ENCODE results near the gene OTUD4. TPM values are rescaled to one million over a fixed set of nuclear protein-coding genes. Genes with fewer than 3 reads are reported as not detected.
"Not testable (repeated sequence)": the region's sequence is repeated elsewhere in the genome, so short reads cannot be mapped to it uniquely, and the experiment has no call there.

Gene OTUD4
- total RNA-seq, 2 experiments from 2014 or later: 52.6 to 57.1 TPM

GRCh38 chr4:145200366-145200765 is 20.0 kb upstream of the OTUD4 start:
- ATAC-seq (no peak), DNase-seq (no peak)
- H3K9me3 Mint-ChIP-seq (ENCODE audit: low read depth): no peaks in the 10 kb centered on the region
- ChIA-PET POLR2A (no interaction called here), CTCF (interaction anchor here (1.4 kb wide), 1 partner anchor 34 kb away, joined by 3 read pairs; no protein-coding TSS in a partner anchor)
- no peak overlapping the region for H3K4me3 Mint-ChIP-seq
- peaks cover 7% of the 10 kb centered on the region for H3K27me3 Mint-ChIP-seq
- intact Hi-C loops (cut with DNase I, micrococcal nuclease): no loop called here
- no peak overlapping the region for H3K27ac Mint-ChIP-seq
- H3K4me1 Mint-ChIP-seq: no peaks in the 10 kb centered on the region
- no peaks in the 10 kb centered on the region for H3K36me3 Mint-ChIP-seq (ENCODE audit: low read depth)

GRCh38 chr4:145199051-145199716 is 18.8 kb upstream of the OTUD4 start:
- peaks cover 8% of the 10 kb centered on the region for H3K27me3 Mint-ChIP-seq
- no peak overlapping the region for H3K4me3 Mint-ChIP-seq
- no peak for DNase-seq
- H3K36me3 Mint-ChIP-seq (ENCODE audit: low read depth): no peaks in the 10 kb centered on the region
- H3K27ac Mint-ChIP-seq: no peak overlapping the region
- no peak for ATAC-seq
- H3K9me3 Mint-ChIP-seq (ENCODE audit: low read depth): no peaks in the 10 kb centered on the region
- ChIA-PET POLR2A (interaction anchor here (0.7 kb wide), 1 partner anchor 415 kb away, joined by 4 read pairs; no protein-coding TSS in a partner anchor), CTCF (interaction anchor here (1.4 kb wide), 1 partner anchor 35 kb away, joined by 3 read pairs; no protein-coding TSS in a partner anchor)
- H3K4me1 Mint-ChIP-seq: no peaks in the 10 kb centered on the region
- intact Hi-C loops (cut with DNase I, micrococcal nuclease): no loop called here

- ChIA-PET CTCF (interaction anchor here (0.7 to 0.9 kb wide), 2 partner anchors 13 to 316 kb away, joined by 3 read pairs; no protein-coding TSS in a partner anchor), POLR2A (no interaction called here)
- no peaks in the 10 kb centered on the region for H3K36me3 Mint-ChIP-seq (ENCODE audit: low read depth)
- peaks cover 9% of the 10 kb centered on the region for H3K27me3 Mint-ChIP-seq
- DNase-seq (no peak), ATAC-seq (no peak)
- H3K9me3 Mint-ChIP-seq (ENCODE audit: low read depth): no peaks in the 10 kb centered on the region
- H3K27ac Mint-ChIP-seq: no peak overlapping the region
- H3K4me3 Mint-ChIP-seq: no peak overlapping the region
- H3K4me1 Mint-ChIP-seq: no peaks in the 10 kb centered on the region
- intact Hi-C loops (cut with DNase I, micrococcal nuclease): no loop called here
Measured at GRCh38 chr4:145196747-145197146, 16.4 kb upstream of the OTUD4 start.

GRCh38 chr4:145195167-145195952 is 15.0 kb upstream of the OTUD4 start:
- ATAC-seq (no peak), DNase-seq (no peak)
- Mint-ChIP-seq H3K27ac (no peak overlapping the region), H3K36me3 (ENCODE audit: low read depth) (no peaks in the 10 kb centered on the region), H3K4me1 (no peaks in the 10 kb centered on the region), H3K4me3 (no peak overlapping the region), H3K9me3 (ENCODE audit: low read depth) (no peaks in the 10 kb centered on the region), H3K27me3 (peaks cover 7% of the 10 kb centered on the region)
- POLR2A ChIA-PET: no interaction called here
- intact Hi-C loops (cut with DNase I, micrococcal nuclease): no loop called here
- CTCF ChIA-PET: no interaction called here

- Mint-ChIP-seq H3K36me3 (ENCODE audit: low read depth) (no peaks in the 10 kb centered on the region), H3K9me3 (ENCODE audit: low read depth) (no peaks in the 10 kb centered on the region), H3K4me1 (no peaks in the 10 kb centered on the region), H3K27ac (no peak overlapping the region), H3K27me3 (peaks cover 2% of the 10 kb centered on the region), H3K4me3 (no peak overlapping the region)
- DNase-seq (no peak), ATAC-seq (no peak)
- ChIA-PET POLR2A (no interaction called here), CTCF (no interaction called here)
- intact Hi-C loops (cut with DNase I, micrococcal nuclease): loop anchor here in 1 of 2 experiments (10.0 kb wide), 1 partner anchor 1265 kb away; no protein-coding TSS in a partner anchor
Measured at GRCh38 chr4:145189981-145190380, 9.6 kb upstream of the OTUD4 start.

GRCh38 chr4:145186729-145187128 is 6.3 kb upstream of the OTUD4 start:
- Mint-ChIP-seq H3K4me1 (peaks cover 6% of the 10 kb centered on the region), H3K36me3 (ENCODE audit: low read depth) (no peaks in the 10 kb centered on the region), H3K4me3 (no peak overlapping the region), H3K27me3 (no peaks in the 10 kb centered on the region), H3K9me3 (ENCODE audit: low read depth) (no peaks in the 10 kb centered on the region), H3K27ac (no peak overlapping the region)
- DNase-seq (no peak), ATAC-seq (no peak)
- CTCF ChIA-PET: interaction anchor here (1.2 kb wide), 1 partner anchor 125 kb away, joined by 5 read pairs; no protein-coding TSS in a partner anchor
- POLR2A ChIA-PET: interaction anchor here (0.9 kb wide), 1 partner anchor 10 kb away, joined by 4 read pairs; no protein-coding TSS in a partner anchor
- intact Hi-C loops (cut with DNase I, micrococcal nuclease): loop anchor here in 1 of 2 experiments (10.0 kb wide), 1 partner anchor 1268 kb away; no protein-coding TSS in a partner anchor

- ATAC-seq: no peak
- no peaks in the 10 kb centered on the region for H3K9me3 Mint-ChIP-seq (ENCODE audit: low read depth)
- ChIA-PET POLR2A (no interaction called here), CTCF (interaction anchor here (0.7 to 1.8 kb wide), 3 partner anchors 13 to 29 kb away, joined by 3 to 4 read pairs (median 3); no protein-coding TSS in a partner anchor)
- H3K36me3 Mint-ChIP-seq (ENCODE audit: low read depth): peaks cover 7% of the 10 kb centered on the region
- no peaks in the 10 kb centered on the region for H3K27me3 Mint-ChIP-seq
- no peak overlapping the region for H3K27ac Mint-ChIP-seq
- intact Hi-C loops (cut with DNase I, micrococcal nuclease): loop anchor here (5.0 to 10.0 kb wide), 2 partner anchors 754 to 1271 kb away; partner anchors contain the start of gene ZNF827 (in 1 of the 2)
- DNase-seq: no peak
- peaks cover 16% of the 10 kb centered on the region for H3K4me1 Mint-ChIP-seq
- H3K4me3 Mint-ChIP-seq: no peak overlapping the region
Measured at GRCh38 chr4:145183581-145183980, 3.2 kb upstream of the OTUD4 start.

GRCh38 chr4:145183023-145183422 is 2.6 kb upstream of the OTUD4 start:
- CTCF ChIA-PET: interaction anchor here (0.7 to 1.9 kb wide), 3 partner anchors 15 to 427 kb away, joined by 3 to 5 read pairs (median 4); no protein-coding TSS in a partner anchor
- intact Hi-C loops (cut with DNase I, micrococcal nuclease): loop anchor here (5.0 to 10.0 kb wide), 2 partner anchors 754 to 1272 kb away; partner anchors contain the start of gene ZNF827 (in 1 of the 2)
- Mint-ChIP-seq H3K9me3 (ENCODE audit: low read depth) (no peaks in the 10 kb centered on the region), H3K36me3 (ENCODE audit: low read depth) (peaks cover 12% of the 10 kb centered on the region), H3K27ac (no peak overlapping the region), H3K4me3 (no peak overlapping the region), H3K4me1 (peaks cover 16% of the 10 kb centered on the region), H3K27me3 (no peaks in the 10 kb centered on the region)
- ATAC-seq (no peak), DNase-seq (no peak)
- POLR2A ChIA-PET: no interaction called here

- Mint-ChIP-seq H3K4me3 (peak overlapping the region; percentile 45), H3K4me1 (peaks cover 18% of the 10 kb centered on the region), H3K9me3 (ENCODE audit: low read depth) (no peaks in the 10 kb centered on the region), H3K36me3 (ENCODE audit: low read depth) (peaks cover 19% of the 10 kb centered on the region), H3K27ac (peak overlapping the region; percentile 58), H3K27me3 (no peaks in the 10 kb centered on the region)
- intact Hi-C loops (cut with DNase I, micrococcal nuclease): loop anchor here (5.0 to 10.0 kb wide), 2 partner anchors 755 to 1273 kb away; partner anchors contain the start of gene ZNF827 (in 1 of the 2)
- ATAC-seq (no peak), DNase-seq (no peak)
- ChIA-PET CTCF (interaction anchor here (0.6 to 1.9 kb wide), 5 partner anchors 17 to 428 kb away, joined by 3 to 5 read pairs (median 3); no protein-coding TSS in a partner anchor), POLR2A (interaction anchor here (0.6 to 0.7 kb wide), 2 partner anchors 299 to 552 kb away, joined by 5 to 8 read pairs; partner anchors contain the start of gene SMAD1)
Measured at GRCh38 chr4:145182222-145182621, 1.8 kb upstream of the OTUD4 start.

GRCh38 chr4:145181091-145181501 is 707 bp upstream of the OTUD4 start:
- intact Hi-C loops (cut with DNase I, micrococcal nuclease): loop anchor here (2.0 to 10.0 kb wide), 3 partner anchors 302 to 1274 kb away; partner anchors contain the start of gene ZNF827 (in 1 of the 2)
- DNase-seq (no peak), ATAC-seq (no peak)
- ChIA-PET POLR2A (interaction anchor here (0.6 to 0.7 kb wide), 2 partner anchors 75 to 83 kb away, joined by 3 to 4 read pairs; partner anchors contain the start of gene ABCE1), CTCF (interaction anchor here (0.5 kb wide), 1 partner anchor 109 kb away, joined by 4 read pairs; no protein-coding TSS in a partner anchor)
- peak overlapping the region; percentile 91 for H3K4me3 Mint-ChIP-seq
- peaks cover 23% of the 10 kb centered on the region for H3K4me1 Mint-ChIP-seq
- H3K27ac Mint-ChIP-seq: peak overlapping the region; percentile 89
- no peaks in the 10 kb centered on the region for H3K9me3 Mint-ChIP-seq (ENCODE audit: low read depth)
- H3K36me3 Mint-ChIP-seq (ENCODE audit: low read depth): peaks cover 21% of the 10 kb centered on the region
- no peaks in the 10 kb centered on the region for H3K27me3 Mint-ChIP-seq

GRCh38 chr4:145179861-145180297 is 510 bp downstream of the OTUD4 start:
- H3K4me3 Mint-ChIP-seq: peak overlapping the region; percentile 91
- H3K9me3 Mint-ChIP-seq (ENCODE audit: low read depth); DNase-seq; POLR2A ChIA-PET; H3K27me3 Mint-ChIP-seq; CTCF ChIA-PET: not testable (repeated sequence)
- ATAC-seq: peak; percentile 15
- H3K36me3 Mint-ChIP-seq (ENCODE audit: low read depth): peaks cover 26% of the 10 kb centered on the region
- intact Hi-C loops (cut with DNase I, micrococcal nuclease): loop anchor here (1.0 to 10.0 kb wide), 15 partner anchors 49 to 1995 kb away; partner anchors contain the start of genes ABCE1 (in 2 of the 2), ANAPC10 (in 2 of the 2), LSM6 (in 2 of the 2) and MMAA (in 2 of the 2)
- peak overlapping the region; percentile 97 for H3K27ac Mint-ChIP-seq
- H3K4me1 Mint-ChIP-seq: peaks cover 34% of the 10 kb centered on the region
